ENCODE data around the gene NKIRAS2. TPM values are rescaled to one million over a fixed set of nuclear protein-coding genes. Genes with fewer than 3 reads are reported as not detected.

NKIRAS2 gene
- total RNA-seq, 1 experiment from 2014 or later, result 55.0 TPM

DNA sequence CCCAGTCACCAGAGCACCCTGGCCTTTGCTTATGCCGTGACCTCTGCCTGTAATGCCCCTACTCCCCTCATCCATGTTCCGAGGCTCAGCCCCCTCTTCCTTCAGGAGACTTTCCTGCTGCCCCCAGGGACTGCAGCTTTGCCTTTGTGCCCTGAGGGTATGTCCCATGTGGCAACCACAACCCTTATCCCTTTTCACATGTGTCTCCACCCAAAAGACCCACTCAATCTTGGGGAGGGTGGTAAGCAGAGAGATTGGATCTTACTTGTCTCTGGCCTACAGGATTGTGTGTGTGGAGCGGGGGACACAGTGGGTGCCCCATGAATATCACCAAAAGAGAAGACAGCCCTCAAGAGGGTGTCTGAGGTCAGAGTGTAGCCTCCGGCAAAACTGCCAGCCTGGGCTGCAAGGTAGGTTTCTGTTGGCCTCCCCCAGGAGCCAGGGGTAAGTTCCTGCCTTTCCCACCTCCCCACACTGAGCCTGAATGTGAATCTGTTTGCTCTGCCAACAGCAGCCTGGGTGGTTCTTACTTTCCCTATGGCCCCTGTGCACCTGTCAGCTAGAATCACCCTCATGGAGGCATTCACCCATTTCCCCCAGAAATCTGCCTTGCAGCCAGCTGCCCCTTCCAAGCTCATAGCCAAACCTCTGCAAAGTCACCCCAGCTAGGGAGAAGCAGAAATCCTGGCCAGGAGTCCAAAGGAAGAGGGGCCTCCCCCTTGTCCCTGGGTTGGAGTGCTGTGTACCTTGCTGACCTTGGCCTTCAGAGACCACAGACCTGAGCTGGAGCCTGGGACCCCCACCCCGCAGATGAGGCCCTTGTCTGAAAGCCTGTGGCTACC is 42.0 kb downstream of the NKIRAS2 start:
- Histone ChIP-seq H3K4me1 (no peaks in the 10 kb centered on the region), H3K4me3 (ENCODE audit: low read depth, low read length) (no peak overlapping the region), H3K27me3 (replicated peaks; ENCODE audit: control insufficient read depth, insufficient read depth, low read length) (no peaks in the 10 kb centered on the region), H3K36me3 (ENCODE audit: control insufficient read depth, insufficient read depth, low read length) (no peaks in the 10 kb centered on the region), H3K9me3 (no peaks in the 10 kb centered on the region)
- Mint-ChIP-seq H3K4me3 (ENCODE audit: unreplicated experiment) (no peak overlapping the region), H3K27me3 (ENCODE audit: insufficient read depth, unreplicated experiment) (no peaks in the 10 kb centered on the region), H3K27ac (ENCODE audit: unreplicated experiment) (no peak overlapping the region), H3K36me3 (ENCODE audit: insufficient read depth, unreplicated experiment) (no peaks in the 10 kb centered on the region), H3K9me3 (ENCODE audit: unreplicated experiment) (no peaks in the 10 kb centered on the region), H3K4me1 (ENCODE audit: low read depth, unreplicated experiment) (no peaks in the 10 kb centered on the region)
- CTCF ChIA-PET, result no interaction called here
- DNase-seq, result no peak
- BruUV-seq (replicated peaks), result no TSS peak
- TF ChIP-seq, protein P1, sequence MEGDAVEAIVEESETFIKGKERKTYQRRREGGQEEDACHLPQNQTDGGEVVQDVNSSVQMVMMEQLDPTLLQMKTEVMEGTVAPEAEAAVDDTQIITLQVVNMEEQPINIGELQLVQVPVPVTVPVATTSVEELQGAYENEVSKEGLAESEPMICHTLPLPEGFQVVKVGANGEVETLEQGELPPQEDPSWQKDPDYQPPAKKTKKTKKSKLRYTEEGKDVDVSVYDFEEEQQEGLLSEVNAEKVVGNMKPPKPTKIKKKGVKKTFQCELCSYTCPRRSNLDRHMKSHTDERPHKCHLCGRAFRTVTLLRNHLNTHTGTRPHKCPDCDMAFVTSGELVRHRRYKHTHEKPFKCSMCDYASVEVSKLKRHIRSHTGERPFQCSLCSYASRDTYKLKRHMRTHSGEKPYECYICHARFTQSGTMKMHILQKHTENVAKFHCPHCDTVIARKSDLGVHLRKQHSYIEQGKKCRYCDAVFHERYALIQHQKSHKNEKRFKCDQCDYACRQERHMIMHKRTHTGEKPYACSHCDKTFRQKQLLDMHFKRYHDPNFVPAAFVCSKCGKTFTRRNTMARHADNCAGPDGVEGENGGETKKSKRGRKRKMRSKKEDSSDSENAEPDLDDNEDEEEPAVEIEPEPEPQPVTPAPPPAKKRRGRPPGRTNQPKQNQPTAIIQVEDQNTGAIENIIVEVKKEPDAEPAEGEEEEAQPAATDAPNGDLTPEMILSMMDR (IDR thresholded peaks at IDR 0.05; ENCODE audit: insufficient read depth in 1 of 2, low read depth in 1 of 2, low read length in 1 of 2, severe bottlenecking in 1 of 2, unreplicated experiment in 1 of 2), result no peak
- POLR2A ChIA-PET, result no interaction called here
- intact Hi-C loops (cut with micrococcal nuclease; ENCODE audit: unreplicated experiment), result loop anchor here (2.0 kb wide), 1 partner anchor 37 kb away; no protein-coding TSS in a partner anchor

DNA sequence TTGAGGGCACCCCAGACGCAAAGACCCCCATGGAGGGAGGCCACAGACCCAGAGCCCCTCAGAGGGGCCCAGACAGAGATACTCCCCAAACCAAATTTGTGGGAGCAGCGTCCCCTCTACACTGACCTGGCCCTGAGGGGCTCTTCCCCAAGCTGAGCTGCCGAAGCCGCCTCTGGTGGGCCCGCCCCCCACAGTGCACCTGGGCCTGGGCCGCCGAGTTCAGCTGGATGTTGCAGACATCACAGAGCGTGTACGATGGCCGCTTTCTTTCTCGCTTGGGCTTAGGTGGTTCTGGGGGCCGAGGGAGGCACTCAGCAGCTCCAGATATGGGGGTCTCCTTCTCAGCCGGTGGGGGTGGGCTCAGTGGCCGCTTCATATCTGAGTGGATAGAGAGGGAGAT is 42.8 kb downstream of the NKIRAS2 start:
- TF ChIP-seq, protein P1 (IDR thresholded peaks at IDR 0.05; ENCODE audit: insufficient read depth in 1 of 2, low read depth in 1 of 2, low read length in 1 of 2, severe bottlenecking in 1 of 2, unreplicated experiment in 1 of 2), result no peak
- no TSS peak for BruUV-seq (replicated peaks)
- no peaks in the 10 kb centered on the region for H3K9me3 Mint-ChIP-seq (ENCODE audit: unreplicated experiment)
- intact Hi-C loops (cut with micrococcal nuclease; ENCODE audit: unreplicated experiment), result loop anchor here (2.0 kb wide), 1 partner anchor 38 kb away; no protein-coding TSS in a partner anchor
- ChIA-PET CTCF (no interaction called here), POLR2A (no interaction called here)
- H3K4me1 Mint-ChIP-seq (ENCODE audit: low read depth, unreplicated experiment), result no peaks in the 10 kb centered on the region
- DNase-seq, result no peak
- H3K4me3 Mint-ChIP-seq (ENCODE audit: unreplicated experiment), result no peak overlapping the region
- Histone ChIP-seq H3K4me3 (ENCODE audit: low read depth, low read length) (no peak overlapping the region), H3K4me1 (peaks cover 4% of the 10 kb centered on the region), H3K9me3 (no peaks in the 10 kb centered on the region), H3K27me3 (replicated peaks; ENCODE audit: control insufficient read depth, insufficient read depth, low read length) (no peaks in the 10 kb centered on the region), H3K36me3 (ENCODE audit: control insufficient read depth, insufficient read depth, low read length) (no peaks in the 10 kb centered on the region)
- H3K27ac Mint-ChIP-seq (ENCODE audit: unreplicated experiment), result no peak overlapping the region
- no peaks in the 10 kb centered on the region for H3K36me3 Mint-ChIP-seq (ENCODE audit: insufficient read depth, unreplicated experiment)
- H3K27me3 Mint-ChIP-seq (ENCODE audit: insufficient read depth, unreplicated experiment), result no peaks in the 10 kb centered on the region

DNA sequence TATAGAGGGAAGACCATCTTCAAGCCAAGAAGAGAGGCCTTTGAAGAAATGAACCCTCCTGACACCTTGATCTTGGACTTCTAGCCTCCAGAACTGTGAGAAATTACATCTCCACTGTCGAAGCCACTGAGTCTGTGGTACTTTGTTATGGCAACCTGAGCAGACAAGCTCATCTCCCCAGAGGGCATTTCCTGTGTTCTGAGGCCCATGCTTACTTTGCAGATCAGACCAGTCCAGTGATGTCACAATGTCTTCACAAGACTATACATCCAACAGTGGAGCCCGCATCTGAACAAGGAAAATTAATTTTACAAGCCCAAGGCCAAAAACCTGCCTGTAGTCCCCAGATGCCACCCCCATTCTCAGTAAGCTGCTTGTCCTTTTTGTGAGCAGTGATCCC is 45.3 kb downstream of the NKIRAS2 start:
- H3K4me1 Mint-ChIP-seq (ENCODE audit: low read depth, unreplicated experiment), result no peaks in the 10 kb centered on the region
- TF ChIP-seq, protein P1 (IDR thresholded peaks at IDR 0.05; ENCODE audit: insufficient read depth in 1 of 2, low read depth in 1 of 2, low read length in 1 of 2, severe bottlenecking in 1 of 2, unreplicated experiment in 1 of 2), result no peak
- no peaks in the 10 kb centered on the region for H3K27me3 ChIP-seq (replicated peaks; ENCODE audit: control insufficient read depth, insufficient read depth, low read length)
- intact Hi-C loops (cut with micrococcal nuclease; ENCODE audit: unreplicated experiment), result no loop called here
- DNase-seq, result no peak
- no peak overlapping the region for H3K4me3 ChIP-seq (ENCODE audit: low read depth, low read length)
- no peaks in the 10 kb centered on the region for H3K27me3 Mint-ChIP-seq (ENCODE audit: insufficient read depth, unreplicated experiment)
- H3K36me3 ChIP-seq (ENCODE audit: control insufficient read depth, insufficient read depth, low read length), result no peaks in the 10 kb centered on the region
- CTCF ChIA-PET, result interaction anchor here (0.8 to 1.4 kb wide), 3 partner anchors 9 to 105 kb away, joined by 3 to 9 read pairs (median 4); no protein-coding TSS in a partner anchor
- no peaks in the 10 kb centered on the region for H3K9me3 ChIP-seq
- no peaks in the 10 kb centered on the region for H3K9me3 Mint-ChIP-seq (ENCODE audit: unreplicated experiment)
- H3K4me3 Mint-ChIP-seq (ENCODE audit: unreplicated experiment), result no peak overlapping the region
- H3K27ac Mint-ChIP-seq (ENCODE audit: unreplicated experiment), result no peak overlapping the region
- BruUV-seq (replicated peaks), result no TSS peak
- H3K36me3 Mint-ChIP-seq (ENCODE audit: insufficient read depth, unreplicated experiment), result no peaks in the 10 kb centered on the region
- POLR2A ChIA-PET, result interaction anchor here (0.5 to 0.7 kb wide), 2 partner anchors 38 to 112 kb away, joined by 3 to 6 read pairs; no protein-coding TSS in a partner anchor
- H3K4me1 ChIP-seq, result peaks cover 10% of the 10 kb centered on the region

Data from Caco-2 (cell line).